ENCODE data around the gene BRD4.

GRCh38 chr19:15284091-15284490 is 48.2 kb downstream of the BRD4 start:
- TF ChIP-seq POLR2A (IDR thresholded peaks at IDR 0.05) (no peak), POLR2AphosphoS5 (IDR thresholded peaks at IDR 0.05) (no peak), CTCF (IDR thresholded peaks at IDR 0.05) (no peak), EP300 (IDR thresholded peaks at IDR 0.05) (no peak)

Data from suprapubic skin (tissue), 4 donors.